Endothelial cell of umbilical vein (primary cell): ENCODE results near the gene ZNF618. TPM values are rescaled to one million over a fixed set of nuclear protein-coding genes. Genes with fewer than 3 reads are reported as not detected.
"Not testable (repeated sequence)": the region's sequence is repeated elsewhere in the genome, so short reads cannot be mapped to it uniquely, and the experiment has no call there.

Experiments
- BruUV-seq: library from RNA; stranded (reverse); fragments of 400-500 nt; replicated peaks from 2 replicates; lab custom pipeline; 2021; lab: Mats Ljungman, UMichigan
- CTCF ChIA-PET: fragments of 300-600, 350-600 bp; sonication (Branson Sonifier 250); formaldehyde crosslinking; loops from one replicate; lab custom pipeline; 2021; ENCODE audit warnings: antibody characterized with exemption, inconsistent platforms; lab: Charles Lee
- POLR2A ChIA-PET: fragments of 300-600, 350-600 bp; sonication (Branson Sonifier 250); formaldehyde crosslinking; loops from one replicate; lab custom pipeline; 2021; ENCODE audit warnings: antibody characterized with exemption, inconsistent platforms; lab: Charles Lee
- DNase-seq: peaks from one replicate; pipeline ENCODE4 v3.0.0-alpha.2; 2011; ENCODE audit warnings: low read depth, low spot score
- FAIRE-seq: peaks from 2 replicates; lab custom pipeline; 2011; peaks lifted over from hg19 to GRCh38; lab: Jason Lieb, UNC
- H2AFZ ChIP-seq: 2 replicates; pipeline ENCODE4 v1.6.0; 2012; ENCODE audit warnings: low read depth, low read length, control low read depth, inconsistent platforms
- H3K27ac ChIP-seq: 2 replicates; pipeline ENCODE4 v1.5.1; 2011; ENCODE audit warnings: low read depth, mild to moderate bottlenecking, control low read depth, low read length, moderate library complexity; ENCODE audit not compliant: insufficient read depth
- H3K27me3 ChIP-seq, 2 experiments: 2 replicates each; pipeline versions ENCODE4 v1.6.0 to v1.6.1; 2011; ENCODE audit warnings: low read length in 2 of 2, mixed read lengths in 1 of 2; ENCODE audit not compliant: control insufficient read depth in 2 of 2, insufficient read depth in 2 of 2
- H3K36me3 ChIP-seq, 2 experiments: 2 replicates in 1 of 2; 3 replicates in 1 of 2; pipeline ENCODE4 v1.5.1; 2011; ENCODE audit warnings: low read length in 2 of 2, mild to moderate bottlenecking in 1 of 2, moderate library complexity in 1 of 2; ENCODE audit not compliant: control insufficient read depth in 2 of 2, insufficient read depth in 2 of 2; ENCODE audit errors: extremely low read depth in 1 of 2
- H3K4me1 ChIP-seq: 3 replicates; pipeline ENCODE4 v1.5.1; 2011; ENCODE audit warnings: mild to moderate bottlenecking, low read length; ENCODE audit not compliant: control insufficient read depth, insufficient read depth; ENCODE audit errors: extremely low read depth
- H3K4me2 ChIP-seq: 2 replicates; pipeline ENCODE4 v1.6.1; 2011; ENCODE audit warnings: low read length, control low read depth, mixed read lengths; ENCODE audit not compliant: insufficient read depth
- H3K4me3 ChIP-seq, 3 experiments: fragments of 200-600 bp in 1 of 3; sonication (generic), shearing (Covaris generic) in 1 of 3; replicated peaks in 1 of 3; 2 replicates each; pipeline ENCODE4 v1.5.1; 2011 to 2016; ENCODE audit warnings: control low read depth in 3 of 3, low read length in 3 of 3, mild to moderate bottlenecking in 2 of 3, inconsistent platforms in 1 of 3, low read depth in 1 of 3, moderate library complexity in 1 of 3; ENCODE audit not compliant: insufficient read depth in 1 of 3
- H3K79me2 ChIP-seq: 2 replicates; pipeline ENCODE4 v1.6.0; 2012; ENCODE audit warnings: low read length, inconsistent platforms; ENCODE audit not compliant: control insufficient read depth, insufficient read depth
- H3K9ac ChIP-seq: replicated peaks from 2 replicates; pipeline ENCODE3; 2011; ENCODE audit warnings: low read length, control low read depth; ENCODE audit not compliant: insufficient read depth; ENCODE audit errors: extremely low read depth
- H3K9me1 ChIP-seq: replicated peaks from 3 replicates; pipeline ENCODE4 v1.6.0; 2011; ENCODE audit warnings: mild to moderate bottlenecking, low read length; ENCODE audit not compliant: control insufficient read depth, insufficient read depth; ENCODE audit errors: extremely low read depth
- H3K9me3 ChIP-seq: replicated peaks from 2 replicates; pipeline ENCODE4 v1.5.1; 2012; ENCODE audit warnings: low read length, inconsistent platforms; ENCODE audit not compliant: control insufficient read depth, insufficient read depth
- H4K20me1 ChIP-seq: replicated peaks from 2 replicates; pipeline ENCODE3; 2011; ENCODE audit warnings: mild to moderate bottlenecking, low read length; ENCODE audit not compliant: control insufficient read depth, insufficient read depth; ENCODE audit errors: extremely low read depth
- EZH2 ChIP-seq: IDR thresholded peaks from 2 replicates; pipeline ENCODE4 v1.6.1; 2012; ENCODE audit warnings: borderline replicate concordance, low read depth, mild to moderate bottlenecking, moderate library complexity, low read length, inconsistent platforms; ENCODE audit not compliant: severe bottlenecking
- FOS ChIP-seq: IDR thresholded peaks from 2 replicates; pipeline ENCODE4 v1.6.1; 2011; ENCODE audit warnings: mild to moderate bottlenecking, low read length, moderate library complexity, borderline replicate concordance; ENCODE audit not compliant: insufficient read depth
- GATA2 ChIP-seq: IDR thresholded peaks from 2 replicates; pipeline ENCODE4 v1.7.0; 2011; ENCODE audit warnings: low read depth, mild to moderate bottlenecking, moderate library complexity, mixed read lengths, low read length; ENCODE audit not compliant: insufficient read length, insufficient read depth
- JUN ChIP-seq: IDR thresholded peaks from 2 replicates; pipeline ENCODE4 v1.6.1; 2011; ENCODE audit warnings: borderline replicate concordance, low read depth; ENCODE audit not compliant: insufficient read length, insufficient read depth
- MAX ChIP-seq: IDR thresholded peaks from 2 replicates; pipeline ENCODE4 v1.6.1; 2011; ENCODE audit not compliant: insufficient read depth, insufficient read length
- MYC ChIP-seq: IDR thresholded peaks from one replicate; pipeline ENCODE4 v1.6.1; 2011; ENCODE audit warnings: mild to moderate bottlenecking, low read depth, low read length
- POLR2A ChIP-seq: IDR thresholded peaks from 2 replicates; pipeline ENCODE4 v1.6.1; 2012; ENCODE audit warnings: low read depth, mild to moderate bottlenecking, control low read depth, low read length
- dilution Hi-C: fragments of 300-500 bp; cut with MboI; formaldehyde crosslinking; loops from one replicate; pipeline ENCODE4 v1.15.0; 2019; ENCODE audit warnings: low sequenced_read_pairs; ENCODE audit not compliant: extremely low pct_ligation_motif_present
- intact Hi-C: fragments of 100-400 bp; cut with micrococcal nuclease; formaldehyde crosslinking; loops from one replicate; pipeline ENCODE4 v1.10.0; 2022
- polyA plus RNA-seq, 4 experiments: library from polyadenylated mRNA; depleted of rRNA in 3 of 4; stranded (reverse) in 3 of 4; unstranded in 1 of 4; fragments of >200 nt; gene quantifications; 2 replicates each; pipeline versions ENCODE4 v1.2.1 to v1.2.3, GENCODE V29; 2011 to 2012; ENCODE audit warnings: missing spikeins in 1 of 4
- total RNA-seq: library from RNA; stranded (reverse); gene quantifications from 2 replicates; pipeline ENCODE4 v1.2.3, GENCODE V29; 2021

Gene ZNF618
- total and polyA plus RNA-seq, 2 donors (not counting 3 experiments of a cell fraction or from before 2014, with no cell fraction given), result 22.6 to 80.3 TPM

- Histone ChIP-seq H3K27ac (no peak overlapping the region), H3K4me1 (no peaks in the 10 kb centered on the region), H3K4me2 (no peak overlapping the region), H3K9ac (no peak overlapping the region), H3K27me3 (no peaks in the 10 kb centered on the region), H3K36me3 (peaks cover 28 to 36% of the 10 kb centered on the region in 2 experiments), H3K4me3 (no peak overlapping the region), H2AFZ (no peak overlapping the region), H3K9me1 (no peaks in the 10 kb centered on the region), H4K20me1 (no peaks in the 10 kb centered on the region), H3K79me2 (no peaks in the 10 kb centered on the region), H3K9me3 (no peaks in the 10 kb centered on the region)
- intact Hi-C loops, result no loop called here
- no peak for DNase-seq
- no TSS peak for BruUV-seq
- POLR2A ChIA-PET, result no interaction called here
- dilution Hi-C loops, result no loop called here
- FAIRE-seq, result no peak
- no peak for TF ChIP-seq GATA2
- TF ChIP-seq JUN, result no peak
- TF ChIP-seq POLR2A, result no peak
- TF ChIP-seq MAX, result no peak
- no peak for TF ChIP-seq EZH2
- TF ChIP-seq MYC, result no peak
- TF ChIP-seq FOS, result no peak
- CTCF ChIA-PET, result interaction anchor here (2.5 kb wide), 1 partner anchor 302 kb away, joined by 8 read pairs; no protein-coding TSS in a partner anchor
Measured at GRCh38 chr9:114039484-114039883, 163.4 kb downstream of the ZNF618 start.

- FAIRE-seq, H3K4me1 ChIP-seq, H3K4me2 ChIP-seq, BruUV-seq, H3K9me1 ChIP-seq, H2AFZ ChIP-seq, DNase-seq, POLR2A ChIA-PET, H3K4me3 ChIP-seq, H3K9ac ChIP-seq, H3K9me3 ChIP-seq, dilution Hi-C loops, H4K20me1 ChIP-seq, H3K79me2 ChIP-seq, H3K27ac ChIP-seq, H3K27me3 ChIP-seq, intact Hi-C loops: not testable (repeated sequence)
- CTCF ChIA-PET, result interaction anchor here (0.6 to 1.2 kb wide), 2 partner anchors 20 to 39 kb away, joined by 3 read pairs; no protein-coding TSS in a partner anchor
- H3K36me3 ChIP-seq, result peaks cover 8 to 17% of the 10 kb centered on the region in 2 experiments
Measured at GRCh38 chr9:114043660-114044059, 167.6 kb downstream of the ZNF618 start.
